Esophagus squamous epithelium (tissue), 5 donors: ENCODE results near the gene LRP1B. TPM values are rescaled to one million over a fixed set of nuclear protein-coding genes. Genes with fewer than 3 reads are reported as not detected.

ENCODE experiments used
- DNase-seq: peaks from one replicate; lab custom pipeline; 2025; lab: John Stamatoyannopoulos, UW
- H3K27ac ChIP-seq, 4 donors: fragments of 200-600 bp; sonication (generic); one replicate each; pipeline ENCODE4 v1.5.1; 2016 to 2019; ENCODE audit warnings: mild to moderate bottlenecking in 1 of 4
- H3K27me3 ChIP-seq, 4 donors: fragments of 200-600 bp; sonication (generic); 1 replicate in 3 of 4; 2 replicates in 1 of 4; pipeline versions ENCODE4 v1.5.1 to v1.6.0; 2017 to 2021; ENCODE audit warnings: antibody characterized with exemption in 1 of 4
- H3K36me3 ChIP-seq, 3 donors: fragments of 200-600 bp; sonication (generic); one replicate each; pipeline ENCODE4 v1.5.1; 2016 to 2019
- H3K4me1 ChIP-seq, 3 donors: fragments of 200-600 bp; sonication (generic); one replicate each; pipeline ENCODE4 v1.5.1; 2017 to 2019
- H3K4me3 ChIP-seq, 4 donors: fragments of 200-600 bp; sonication (generic); 1 replicate in 3 of 4; 2 replicates in 1 of 4; pipeline ENCODE4 v1.5.1; 2016 to 2019; ENCODE audit warnings: mild to moderate bottlenecking in 2 of 4, moderate library complexity in 1 of 4
- H3K9me3 ChIP-seq, 3 donors: fragments of 200-600 bp; sonication (generic); one replicate each; pipeline ENCODE4 v1.5.1; 2016 to 2019
- CTCF ChIP-seq, 6 experiments: fragments of 450-650 bp in 4 of 6; fragments of 200-600 bp in 2 of 6; sonication (generic) in 2 of 6; IDR thresholded peaks; one replicate each; pipeline ENCODE4 v1.5.1; 2016 to 2019; ENCODE audit warnings: antibody characterized with exemption in 6 of 6, mild to moderate bottlenecking in 4 of 6, moderate library complexity in 4 of 6
- POLR2A ChIP-seq, 4 donors: fragments of 450-650 bp; IDR thresholded peaks; one replicate each; pipeline ENCODE4 v1.6.1; 2017; ENCODE audit warnings: antibody characterized with exemption in 4 of 4, mild to moderate bottlenecking in 4 of 4, moderate library complexity in 3 of 4
- WGBS, 2 donors: methylation state at CpG; one replicate each; pipeline ENCODE4 v1.1.5; 2018; 5-methylcytosine and 5-hydroxymethylcytosine counted together
- intact Hi-C: fragments of 100-400 bp; cut with DNase I; formaldehyde crosslinking; loops from one replicate; pipeline ENCODE4 v1.15.0; 2022
- total RNA-seq, 4 donors: library from RNA; depleted of rRNA; stranded (reverse); fragments of >200 nt; gene quantifications; one replicate each; pipeline ENCODE4 v1.1.0, GENCODE V29; 2016
- donor health status: DM: yes; HTN: yes; CAD: no.

Gene LRP1B
- total RNA-seq, 4 donors from 2014 or later: 0.04 to 1.1 (median 0.23) TPM

- H3K4me3 ChIP-seq: no peak overlapping the region
- no peak overlapping the region for H3K27ac ChIP-seq
- no peak for DNase-seq
- no peaks in the 10 kb centered on the region for H3K9me3 ChIP-seq
- no peaks in the 10 kb centered on the region for H3K36me3 ChIP-seq
- H3K4me1 ChIP-seq: no peaks in the 10 kb centered on the region
- intact Hi-C loops: no loop called here
- TF ChIP-seq POLR2A (IDR thresholded peaks at IDR 0.05) (no peak), CTCF (IDR thresholded peaks at IDR 0.05) (no peak)
- no peaks in the 10 kb centered on the region for H3K27me3 ChIP-seq
Observed at GRCh38 chr2:141306368-141306767, 824.4 kb downstream of the LRP1B start.

- Histone ChIP-seq H3K36me3 (no peaks in the 10 kb centered on the region), H3K27me3 (no peaks in the 10 kb centered on the region), H3K9me3 (no peaks in the 10 kb centered on the region), H3K4me1 (no peaks in the 10 kb centered on the region), H3K4me3 (no peak overlapping the region), H3K27ac (no peak overlapping the region)
- WGBS, 2 donors: 68 to 73% methylated on average over 2 of the region's 2 CpGs
- DNase-seq: no peak
- no peak for TF ChIP-seq POLR2A (IDR thresholded peaks at IDR 0.05)
- no peak for TF ChIP-seq CTCF (IDR thresholded peaks at IDR 0.05)
- intact Hi-C loops: no loop called here
Observed at GRCh38 chr2:141301551-141301950, 829.3 kb downstream of the LRP1B start.

- intact Hi-C loops: no loop called here
- WGBS, 2 donors: 75 to 84% methylated on average over 4 of the region's 4 CpGs
- Histone ChIP-seq H3K27ac (no peak overlapping the region), H3K9me3 (no peaks in the 10 kb centered on the region), H3K4me3 (no peak overlapping the region), H3K4me1 (no peaks in the 10 kb centered on the region), H3K36me3 (no peaks in the 10 kb centered on the region), H3K27me3 (no peaks in the 10 kb centered on the region)
- TF ChIP-seq CTCF (IDR thresholded peaks at IDR 0.05) (no peak), POLR2A (IDR thresholded peaks at IDR 0.05) (no peak)
- no peak for DNase-seq
Observed at GRCh38 chr2:141280037-141280436, 850.8 kb downstream of the LRP1B start.

- Histone ChIP-seq H3K27ac (no peak overlapping the region), H3K4me1 (no peaks in the 10 kb centered on the region)
- 64 to 70% methylated on average over 2 of the region's 2 CpGs for WGBS, 2 donors
Observed at GRCh38 chr2:141271346-141271745, 859.5 kb downstream of the LRP1B start.

GRCh38 chr2:141264848-141265247 lies 866.0 kb downstream of the LRP1B start:
- intact Hi-C loops: no loop called here
- no peak for DNase-seq
- 95 to 100% methylated on average over 1 to 5 of the region's 10 CpGs for WGBS, 2 donors

More at GRCh38 chr2:141271346-141271745, 859.5 kb downstream of the LRP1B start:
- Histone ChIP-seq H3K4me3 (no peak overlapping the region), H3K36me3 (no peaks in the 10 kb centered on the region), H3K27me3 (no peaks in the 10 kb centered on the region), H3K9me3 (peaks cover 0 to 7% (median 0%) of the 10 kb centered on the region in 3 donors)
- TF ChIP-seq CTCF (IDR thresholded peaks at IDR 0.05): no peak
- TF ChIP-seq POLR2A (IDR thresholded peaks at IDR 0.05): no peak
- no peak for DNase-seq
- intact Hi-C loops: no loop called here

More at GRCh38 chr2:141264848-141265247, 866.0 kb downstream of the LRP1B start:
- Histone ChIP-seq H3K36me3 (no peaks in the 10 kb centered on the region), H3K4me3 (no peak overlapping the region), H3K27me3 (no peaks in the 10 kb centered on the region), H3K27ac (no peak overlapping the region), H3K4me1 (no peaks in the 10 kb centered on the region), H3K9me3 (no peaks in the 10 kb centered on the region)
- TF ChIP-seq POLR2A (IDR thresholded peaks at IDR 0.05) (no peak), CTCF (IDR thresholded peaks at IDR 0.05) (no peak)
